Skeletal muscle tissue (tissue), 4 donors: ENCODE results near the gene SHISA2. TPM values are rescaled to one million over a fixed set of nuclear protein-coding genes. Genes with fewer than 3 reads are reported as not detected.
A peak's percentile ranks its signal among the peaks of the same experiment; 100 is the strongest.

Experiments
- H3K27ac ChIP-seq: one replicate; pipeline ENCODE4 v1.7.0; 2013; ENCODE audit warnings: mild to moderate bottlenecking, low read depth, low read length, inconsistent platforms
- H3K27me3 ChIP-seq, 3 donors: one replicate each; pipeline ENCODE4 v1.7.0; 2013; ENCODE audit warnings: low read length in 3 of 3; ENCODE audit not compliant: control insufficient read depth in 3 of 3, insufficient read depth in 3 of 3
- H3K36me3 ChIP-seq, 3 donors: one replicate each; pipeline ENCODE4 v1.7.0; 2013; ENCODE audit warnings: low read length in 3 of 3; ENCODE audit not compliant: control insufficient read depth in 3 of 3, insufficient read depth in 3 of 3
- H3K4me1 ChIP-seq, 3 donors: one replicate each; pipeline ENCODE4 v1.7.0; 2013; ENCODE audit warnings: low read length in 3 of 3, mild to moderate bottlenecking in 3 of 3; ENCODE audit not compliant: control insufficient read depth in 3 of 3, insufficient read depth in 3 of 3
- H3K4me3 ChIP-seq, 3 donors: one replicate each; pipeline ENCODE4 v1.7.0; 2013; ENCODE audit warnings: low read length in 3 of 3
- H3K9ac ChIP-seq, 3 donors: one replicate each; pipeline ENCODE4 v1.7.0; 2013; ENCODE audit warnings: low read length in 3 of 3, mild to moderate bottlenecking in 3 of 3, moderate library complexity in 2 of 3, low read depth in 1 of 3
- H3K9me3 ChIP-seq, 3 donors: one replicate each; pipeline ENCODE4 v1.7.0; 2013; ENCODE audit warnings: low read length in 3 of 3; ENCODE audit not compliant: control insufficient read depth in 3 of 3
- total RNA-seq: library from RNA; depleted of rRNA; stranded (reverse); fragments of >200 nt; gene quantifications from one replicate; pipeline ENCODE4 v1.2.3, GENCODE V29; 2014
- donor health status: Osteomylitis.

The SHISA2 gene
- total RNA-seq, 1 donor from 2014 or later = 149 TPM

- H3K36me3 ChIP-seq = no peaks in the 10 kb centered on the region
- peaks cover 8 to 14% (median 10%) of the 10 kb centered on the region in 3 donors for H3K4me1 ChIP-seq
- H3K9ac ChIP-seq = no peak overlapping the region
- H3K9me3 ChIP-seq = no peaks in the 10 kb centered on the region
- H3K27me3 ChIP-seq = peaks cover 0 to 3% (median 0%) of the 10 kb centered on the region in 3 donors
- H3K4me3 ChIP-seq = peak overlapping the region; percentile 27 to 68 (median 56)
- H3K27ac ChIP-seq = no peak overlapping the region
Measured at GRCh38 chr13:26011996-26012821, 39.6 kb downstream of the SHISA2 start.

- Histone ChIP-seq H3K36me3 (no peaks in the 10 kb centered on the region), H3K4me3 (no peak overlapping the region), H3K27me3 (peaks cover 0 to 3% (median 0%) of the 10 kb centered on the region in 3 donors), H3K9me3 (no peaks in the 10 kb centered on the region), H3K9ac (no peak overlapping the region), H3K27ac (no peak overlapping the region), H3K4me1 (peaks cover 8 to 15% (median 9%) of the 10 kb centered on the region in 3 donors)
Measured at GRCh38 chr13:26011208-26011573, 40.6 kb downstream of the SHISA2 start.

GRCh38 chr13:26010487-26011207, 41.2 kb downstream of the SHISA2 start:
- no peak overlapping the region for H3K27ac ChIP-seq
- H3K27me3 ChIP-seq = peaks cover 0 to 3% (median 0%) of the 10 kb centered on the region in 3 donors
- no peaks in the 10 kb centered on the region for H3K9me3 ChIP-seq
- H3K4me3 ChIP-seq = no peak overlapping the region
- peak overlapping the region in 1 of 3 donors; percentile 16 for H3K9ac ChIP-seq
- H3K4me1 ChIP-seq = peaks cover 6 to 11% (median 8%) of the 10 kb centered on the region in 3 donors
- no peaks in the 10 kb centered on the region for H3K36me3 ChIP-seq

- Histone ChIP-seq H3K4me3 (no peak overlapping the region), H3K36me3 (no peaks in the 10 kb centered on the region), H3K9me3 (no peaks in the 10 kb centered on the region), H3K4me1 (peaks cover 6 to 8% (median 8%) of the 10 kb centered on the region in 3 donors), H3K9ac (no peak overlapping the region), H3K27ac (peak overlapping the region; percentile 16), H3K27me3 (peaks cover 0 to 3% (median 0%) of the 10 kb centered on the region in 3 donors)
Measured at GRCh38 chr13:26007261-26008125, 44.3 kb downstream of the SHISA2 start.

Other genes starting within 250 kb of the SHISA2 start
- gene RNF6, start 170.3 kb upstream of the SHISA2 start, total RNA-seq = 14.1 TPM
- gene CDK8, start 202.1 kb upstream of the SHISA2 start, total RNA-seq = 17.7 TPM